Tibial nerve (tissue), 4 donors: ENCODE measurements around the gene NFIA. TPM values are rescaled to one million over a fixed set of nuclear protein-coding genes. Genes with fewer than 3 reads are reported as not detected.
A peak's percentile ranks its signal among the peaks of the same experiment; 100 is the strongest.

Source experiments
- DNase-seq, 2 donors: peaks; one replicate each; pipeline ENCODE4 v3.0.0-alpha.2; 2019; ENCODE audit warnings: low spot score in 2 of 2
- H3K27ac ChIP-seq, 4 donors: fragments of 200-600 bp; sonication (generic) in 3 of 4; one replicate each; pipeline ENCODE4 v1.5.1; 2017 to 2019; ENCODE audit warnings: mild to moderate bottlenecking in 1 of 4
- H3K27me3 ChIP-seq, 2 donors: fragments of 200-600 bp; sonication (generic) in 1 of 2; one replicate each; pipeline versions ENCODE4 v1.5.1 to v1.6.0; 2017 to 2019
- H3K36me3 ChIP-seq, 3 donors: fragments of 200-600 bp; sonication (generic); one replicate each; pipeline ENCODE4 v1.5.1; 2018 to 2019
- H3K4me1 ChIP-seq, 4 donors: fragments of 200-600 bp; sonication (generic) in 3 of 4; one replicate each; pipeline ENCODE4 v1.5.1; 2017 to 2019
- H3K4me3 ChIP-seq, 4 donors: fragments of 200-600 bp; sonication (generic) in 3 of 4; one replicate each; pipeline ENCODE4 v1.5.1; 2017 to 2019; ENCODE audit warnings: mild to moderate bottlenecking in 1 of 4, moderate library complexity in 1 of 4
- H3K9me3 ChIP-seq, 4 donors: fragments of 200-600 bp; sonication (generic) in 3 of 4; one replicate each; pipeline ENCODE4 v1.5.1; 2017 to 2019
- EP300 ChIP-seq, 2 donors: sonication (generic); formaldehyde crosslinking; IDR thresholded peaks; one replicate each; pipeline ENCODE4 v1.6.1; 2017; ENCODE audit warnings: antibody characterized with exemption in 2 of 2, mild to moderate bottlenecking in 1 of 2
- POLR2A ChIP-seq, 2 donors: fragments of 450-650 bp; IDR thresholded peaks; one replicate each; pipeline ENCODE4 v1.6.1; 2017; ENCODE audit warnings: antibody characterized with exemption in 2 of 2, mild to moderate bottlenecking in 2 of 2, moderate library complexity in 2 of 2
- WGBS, 2 donors: methylation state at CpG; one replicate each; pipeline ENCODE4 v1.1.5; 2018; 5-methylcytosine and 5-hydroxymethylcytosine counted together
- total RNA-seq, 4 donors: library from RNA; depleted of rRNA; stranded (reverse); fragments of >200 nt; gene quantifications; one replicate each; pipeline ENCODE4 v1.1.0, GENCODE V29; 2016
- TF ChIP-seq, protein P1 (sequence below), 5 experiments: fragments of 200-600 bp in 3 of 5; fragments of 450-650 bp in 2 of 5; sonication (generic) in 3 of 5; IDR thresholded peaks; one replicate each; pipeline ENCODE4 v1.5.1; 2016 to 2019; ENCODE audit warnings: antibody characterized with exemption in 5 of 5, mild to moderate bottlenecking in 3 of 5, moderate library complexity in 2 of 5

Gene NFIA
- total RNA-seq, 4 donors from 2014 or later, result 71.2 to 81.4 (median 75.7) TPM

DNA sequence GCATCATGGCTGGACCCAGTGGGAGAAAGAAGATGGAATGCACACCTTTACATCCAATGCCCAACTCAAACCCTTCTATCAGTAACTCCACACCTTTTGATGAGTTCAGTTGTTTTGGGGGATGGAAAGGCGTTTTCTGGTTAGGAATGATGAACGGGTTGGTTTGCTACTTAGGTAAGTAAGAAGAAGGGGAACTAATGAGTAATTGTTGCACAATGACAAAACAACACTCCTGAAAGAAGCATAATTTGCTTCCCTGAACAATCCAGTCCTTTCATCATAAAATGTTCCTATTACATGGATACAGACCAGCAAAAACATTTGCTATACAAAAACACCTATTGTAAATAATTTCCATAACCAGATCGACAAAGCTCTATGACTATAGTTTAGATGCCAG lies 35.9 kb upstream of the NFIA start:
- no peak for TF ChIP-seq EP300 (IDR thresholded peaks at IDR 0.05)
- TF ChIP-seq POLR2A (IDR thresholded peaks at IDR 0.05), result no peak
- TF ChIP-seq, protein P1, sequence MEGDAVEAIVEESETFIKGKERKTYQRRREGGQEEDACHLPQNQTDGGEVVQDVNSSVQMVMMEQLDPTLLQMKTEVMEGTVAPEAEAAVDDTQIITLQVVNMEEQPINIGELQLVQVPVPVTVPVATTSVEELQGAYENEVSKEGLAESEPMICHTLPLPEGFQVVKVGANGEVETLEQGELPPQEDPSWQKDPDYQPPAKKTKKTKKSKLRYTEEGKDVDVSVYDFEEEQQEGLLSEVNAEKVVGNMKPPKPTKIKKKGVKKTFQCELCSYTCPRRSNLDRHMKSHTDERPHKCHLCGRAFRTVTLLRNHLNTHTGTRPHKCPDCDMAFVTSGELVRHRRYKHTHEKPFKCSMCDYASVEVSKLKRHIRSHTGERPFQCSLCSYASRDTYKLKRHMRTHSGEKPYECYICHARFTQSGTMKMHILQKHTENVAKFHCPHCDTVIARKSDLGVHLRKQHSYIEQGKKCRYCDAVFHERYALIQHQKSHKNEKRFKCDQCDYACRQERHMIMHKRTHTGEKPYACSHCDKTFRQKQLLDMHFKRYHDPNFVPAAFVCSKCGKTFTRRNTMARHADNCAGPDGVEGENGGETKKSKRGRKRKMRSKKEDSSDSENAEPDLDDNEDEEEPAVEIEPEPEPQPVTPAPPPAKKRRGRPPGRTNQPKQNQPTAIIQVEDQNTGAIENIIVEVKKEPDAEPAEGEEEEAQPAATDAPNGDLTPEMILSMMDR (IDR thresholded peaks at IDR 0.05), result no peak

DNA sequence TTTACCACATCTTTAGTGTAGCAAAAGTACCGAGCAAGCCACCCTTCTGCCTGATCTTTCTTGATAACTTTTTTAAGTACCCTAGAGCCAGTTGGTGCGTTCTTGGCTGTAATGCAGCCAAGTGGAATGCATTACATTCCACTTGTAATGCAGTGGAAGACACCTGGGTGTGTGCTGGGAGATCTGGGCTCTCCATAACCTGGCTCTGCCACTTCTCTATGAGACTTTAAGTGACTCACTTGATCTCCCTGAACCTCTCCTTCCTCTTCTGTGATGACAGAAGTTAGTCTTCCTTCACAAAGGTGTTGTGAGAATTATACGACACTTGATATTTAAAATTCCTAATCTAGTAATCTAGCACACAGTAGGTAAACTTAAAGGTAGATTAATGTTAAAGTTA lies 35.3 kb upstream of the NFIA start:
- Histone ChIP-seq H3K4me1 (peaks cover 0 to 26% (median 4%) of the 10 kb centered on the region in 4 donors), H3K27ac (no peak overlapping the region), H3K9me3 (no peaks in the 10 kb centered on the region), H3K36me3 (no peaks in the 10 kb centered on the region), H3K27me3 (no peaks in the 10 kb centered on the region), H3K4me3 (no peak overlapping the region)
- DNase-seq, result no peak
- 95 to 97% methylated on average over 3 of the region's 3 CpGs for WGBS, 2 donors
- TF ChIP-seq EP300 (IDR thresholded peaks at IDR 0.05), result no peak
- TF ChIP-seq, protein P1 (IDR thresholded peaks at IDR 0.05), result no peak
- no peak for TF ChIP-seq POLR2A (IDR thresholded peaks at IDR 0.05)

More for the DNA sequence above, 35.9 kb upstream of the NFIA start:
- no peaks in the 10 kb centered on the region for H3K9me3 ChIP-seq
- H3K4me1 ChIP-seq, result peaks cover 0 to 22% (median 4%) of the 10 kb centered on the region in 4 donors
- H3K27me3 ChIP-seq, result no peaks in the 10 kb centered on the region
- no peak overlapping the region for H3K4me3 ChIP-seq
- DNase-seq, result no peak
- H3K36me3 ChIP-seq, result no peaks in the 10 kb centered on the region
- H3K27ac ChIP-seq, result no peak overlapping the region
- WGBS, 2 donors, result 72 to 78% methylated on average over 3 of the region's 3 CpGs

DNA sequence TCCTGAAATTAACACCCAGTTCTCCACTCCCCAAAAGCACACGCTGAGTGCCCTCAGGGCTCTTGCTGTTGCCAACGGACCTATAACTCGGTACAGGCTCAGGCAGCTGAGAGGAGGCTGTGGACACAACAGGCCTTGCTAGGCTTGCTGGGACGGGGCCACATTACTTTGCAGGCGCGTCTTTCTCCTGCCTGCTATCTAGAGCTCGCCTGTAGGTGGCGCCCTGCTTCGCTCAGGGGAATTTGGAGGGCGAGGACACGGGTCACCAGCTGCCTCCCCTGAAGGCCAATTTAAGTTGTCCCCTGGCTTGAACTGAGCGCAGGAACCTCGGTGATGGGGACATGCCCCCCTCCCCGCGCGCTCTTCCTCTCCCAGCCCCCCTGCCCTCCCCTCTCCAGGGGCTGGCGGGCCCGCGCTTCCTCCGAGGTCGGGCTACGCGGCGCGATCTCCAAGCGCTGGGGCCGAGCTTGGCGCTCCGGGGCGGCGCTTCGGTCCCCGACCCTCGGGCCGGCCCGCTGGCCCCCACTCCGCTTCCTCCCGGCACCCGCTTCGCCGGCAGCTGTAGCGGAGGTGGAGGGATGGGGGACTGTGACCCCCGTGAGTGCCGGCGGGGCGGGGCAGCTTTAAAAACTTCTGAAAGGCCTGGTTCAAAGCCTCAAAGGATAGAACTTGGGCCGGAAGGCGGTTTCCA lies 32.4 kb upstream of the NFIA start:
- 1 to 3% methylated on average over 10 to 39 of the region's 48 CpGs for WGBS, 2 donors
- Histone ChIP-seq H3K4me1 (peaks cover 0 to 42% (median 13%) of the 10 kb centered on the region in 4 donors), H3K9me3 (no peaks in the 10 kb centered on the region), H3K27ac (peak overlapping the region; percentile 93 to 97 (median 96)), H3K36me3 (no peaks in the 10 kb centered on the region), H3K27me3 (no peaks in the 10 kb centered on the region), H3K4me3 (peak overlapping the region; percentile 76 to 93 (median 82))
- DNase-seq, result peak; percentile 93 to 97
- TF ChIP-seq EP300 (IDR thresholded peaks at IDR 0.05) (peak in 1 of 2 donors; percentile 81), POLR2A (IDR thresholded peaks at IDR 0.05) (peak in 1 of 2 donors; percentile 43)
- TF ChIP-seq, protein P1 (IDR thresholded peaks at IDR 0.05), result peak; percentile 91 to 97 (median 97)

DNA sequence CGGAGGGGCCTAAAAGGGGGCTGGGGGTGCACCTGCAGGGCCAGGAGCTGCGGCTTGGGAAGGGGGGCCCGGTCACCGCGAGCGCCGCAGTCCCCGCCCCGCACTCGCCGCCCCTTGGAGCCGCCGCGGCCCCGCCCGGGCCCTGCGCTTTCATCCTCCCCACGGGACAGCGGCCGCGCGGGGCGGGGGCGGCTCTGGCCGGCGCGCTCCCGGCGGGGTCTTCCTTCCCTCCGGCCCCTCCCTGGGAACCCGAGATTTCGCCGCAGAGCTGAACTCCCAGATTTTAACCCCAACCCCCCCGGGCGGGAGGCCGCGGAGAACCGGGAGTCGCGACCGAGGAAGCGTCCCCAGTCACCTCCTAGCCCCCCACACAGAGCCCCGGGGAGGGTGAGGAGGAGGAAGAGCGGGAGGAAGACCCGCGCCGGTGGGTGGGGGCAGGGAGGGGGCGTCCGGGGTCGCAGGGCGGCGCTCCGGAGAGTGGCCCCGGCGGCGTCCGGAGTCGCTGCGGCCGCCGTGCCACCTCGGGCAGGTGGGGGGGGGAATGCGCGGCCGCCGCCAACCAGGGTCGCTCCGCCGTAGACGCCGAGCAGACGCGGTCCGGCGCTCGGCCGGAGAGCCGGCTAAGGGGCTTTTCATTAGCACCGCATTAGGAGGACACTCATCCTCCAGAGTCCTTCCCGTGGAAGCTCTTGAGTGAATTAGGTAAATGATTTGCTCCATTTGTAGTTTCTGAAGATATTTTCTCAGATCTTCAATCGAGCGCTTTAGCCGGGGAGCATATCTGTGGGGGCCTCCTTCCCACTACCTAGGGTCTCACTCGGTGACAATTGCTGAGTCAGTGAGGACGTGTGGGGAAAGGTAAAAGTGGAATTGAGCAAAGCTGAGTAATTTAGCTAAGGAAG lies 31.6 kb upstream of the NFIA start:
- TF ChIP-seq POLR2A (IDR thresholded peaks at IDR 0.05) (peak in 1 of 2 donors; percentile 12), EP300 (IDR thresholded peaks at IDR 0.05) (no peak)
- TF ChIP-seq, protein P1 (IDR thresholded peaks at IDR 0.05), result no peak
- WGBS, 2 donors, result 2% methylated on average over 46 to 64 of the region's 85 CpGs
- no peaks in the 10 kb centered on the region for H3K27me3 ChIP-seq
- peaks cover 0 to 50% (median 13%) of the 10 kb centered on the region in 4 donors for H3K4me1 ChIP-seq
- peak overlapping the region; percentile 93 to 97 (median 96) for H3K27ac ChIP-seq
- DNase-seq, result peak in 1 of 2 donors; percentile 16
- no peaks in the 10 kb centered on the region for H3K9me3 ChIP-seq
- no peaks in the 10 kb centered on the region for H3K36me3 ChIP-seq
- peak overlapping the region; percentile 76 to 93 (median 82) for H3K4me3 ChIP-seq

DNA sequence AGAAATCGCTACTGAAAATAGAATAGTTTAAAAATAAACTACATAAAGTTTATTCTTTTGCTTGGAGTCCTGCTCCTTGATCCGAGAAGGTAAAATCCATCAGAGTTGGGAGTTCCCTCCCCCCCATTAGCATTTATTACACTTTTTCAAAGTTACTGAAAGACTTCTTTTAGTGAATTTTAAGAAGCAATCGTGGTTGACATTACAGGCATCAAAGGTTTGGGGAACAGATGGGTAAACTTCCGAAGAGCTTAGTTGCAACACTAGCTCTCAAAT lies 31.0 kb upstream of the NFIA start:
- Histone ChIP-seq H3K4me1 (peaks cover 0 to 56% (median 13%) of the 10 kb centered on the region in 4 donors), H3K27ac (peak overlapping the region; percentile 93 to 97 (median 96)), H3K9me3 (no peaks in the 10 kb centered on the region), H3K4me3 (peak overlapping the region; percentile 76 to 93 (median 82)), H3K27me3 (no peaks in the 10 kb centered on the region), H3K36me3 (no peaks in the 10 kb centered on the region)
- TF ChIP-seq, protein P1 (IDR thresholded peaks at IDR 0.05), result no peak
- no peak for TF ChIP-seq EP300 (IDR thresholded peaks at IDR 0.05)
- no peak for TF ChIP-seq POLR2A (IDR thresholded peaks at IDR 0.05)
- WGBS, 2 donors, result 33 to 35% methylated on average over 4 of the region's 4 CpGs
- DNase-seq, result no peak
